Measurements from ENCODE around the gene INTS4.
"Not testable (repeated sequence)": the region's sequence is repeated elsewhere in the genome, so short reads cannot be mapped to it uniquely, and the experiment has no call there.

DNA sequence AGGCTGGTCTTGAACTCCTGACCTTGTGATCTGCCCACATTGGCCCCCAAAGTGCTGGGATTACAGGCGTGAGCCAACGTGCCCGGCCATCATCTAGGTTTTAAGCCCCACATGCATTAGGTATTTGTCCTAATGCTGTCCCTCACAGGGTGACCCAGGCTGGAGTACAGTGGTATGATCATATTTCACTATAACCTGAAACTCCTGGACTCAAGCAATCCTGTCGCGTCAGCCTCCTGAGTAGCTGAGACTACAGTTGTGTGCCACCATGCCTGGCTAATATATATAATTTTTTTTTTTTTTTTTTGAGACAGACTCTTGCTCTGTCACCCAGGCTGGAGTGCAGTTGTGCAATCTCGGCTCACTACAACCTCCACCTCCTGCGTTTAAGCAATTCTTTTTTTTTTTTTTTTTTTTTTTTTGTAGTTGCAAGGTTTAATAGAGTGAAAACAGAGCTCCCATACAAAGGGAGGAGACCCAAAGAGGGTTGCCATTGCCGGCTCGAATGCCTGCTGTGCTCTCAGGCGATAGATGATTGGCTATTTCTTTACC lies 136.5 kb downstream of the INTS4 start:
- TF ChIP-seq POLR2AphosphoS5 (IDR thresholded peaks at IDR 0.05; ENCODE audit: insufficient read depth in 1 of 2, low read depth in 1 of 2); POLR2A (IDR thresholded peaks at IDR 0.05): not testable (repeated sequence)
- TF ChIP-seq, protein P1, sequence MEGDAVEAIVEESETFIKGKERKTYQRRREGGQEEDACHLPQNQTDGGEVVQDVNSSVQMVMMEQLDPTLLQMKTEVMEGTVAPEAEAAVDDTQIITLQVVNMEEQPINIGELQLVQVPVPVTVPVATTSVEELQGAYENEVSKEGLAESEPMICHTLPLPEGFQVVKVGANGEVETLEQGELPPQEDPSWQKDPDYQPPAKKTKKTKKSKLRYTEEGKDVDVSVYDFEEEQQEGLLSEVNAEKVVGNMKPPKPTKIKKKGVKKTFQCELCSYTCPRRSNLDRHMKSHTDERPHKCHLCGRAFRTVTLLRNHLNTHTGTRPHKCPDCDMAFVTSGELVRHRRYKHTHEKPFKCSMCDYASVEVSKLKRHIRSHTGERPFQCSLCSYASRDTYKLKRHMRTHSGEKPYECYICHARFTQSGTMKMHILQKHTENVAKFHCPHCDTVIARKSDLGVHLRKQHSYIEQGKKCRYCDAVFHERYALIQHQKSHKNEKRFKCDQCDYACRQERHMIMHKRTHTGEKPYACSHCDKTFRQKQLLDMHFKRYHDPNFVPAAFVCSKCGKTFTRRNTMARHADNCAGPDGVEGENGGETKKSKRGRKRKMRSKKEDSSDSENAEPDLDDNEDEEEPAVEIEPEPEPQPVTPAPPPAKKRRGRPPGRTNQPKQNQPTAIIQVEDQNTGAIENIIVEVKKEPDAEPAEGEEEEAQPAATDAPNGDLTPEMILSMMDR (IDR thresholded peaks at IDR 0.05) = not testable (repeated sequence)
